GM12865 (cell line): ENCODE results near the gene GPC5.
"Not testable (repeated sequence)": the region's sequence is repeated elsewhere in the genome, so short reads cannot be mapped to it uniquely, and the experiment has no call there.

Experiments
- DNase-seq: peaks from one replicate; pipeline ENCODE4 v3.0.0; 2010; ENCODE audit warnings: low read depth
- H3K4me3 ChIP-seq: 2 replicates; pipeline ENCODE4 v1.5.1; 2011; ENCODE audit warnings: mild to moderate bottlenecking, low read depth, low read length, control low read depth
- CTCF ChIP-seq: IDR thresholded peaks from 2 replicates; pipeline ENCODE4 v1.5.1; 2011; ENCODE audit warnings: low read length, control low read depth, low read depth, inconsistent platforms; ENCODE audit not compliant: insufficient read depth; ENCODE audit errors: missing control alignments

The GPC5 gene

GRCh38 chr13:92694047-92694446, 1295.6 kb downstream of the GPC5 start:
- no peak for TF ChIP-seq CTCF
- H3K4me3 ChIP-seq = no peak overlapping the region
- no peak for DNase-seq

- DNase-seq, H3K4me3 ChIP-seq: not testable (repeated sequence)
Measured at GRCh38 chr13:92695827-92696226, 1297.4 kb downstream of the GPC5 start.

- H3K4me3 ChIP-seq = no peak overlapping the region
- no peak for TF ChIP-seq CTCF
- DNase-seq = no peak
Measured at GRCh38 chr13:92716749-92717148, 1318.3 kb downstream of the GPC5 start.

GRCh38 chr13:92717857-92718256, 1319.4 kb downstream of the GPC5 start:
- TF ChIP-seq CTCF = no peak
- no peak overlapping the region for H3K4me3 ChIP-seq
- no peak for DNase-seq

GRCh38 chr13:92719868-92720267, 1321.4 kb downstream of the GPC5 start:
- no peak for DNase-seq
- H3K4me3 ChIP-seq = no peak overlapping the region
- no peak for TF ChIP-seq CTCF

GRCh38 chr13:92721620-92722019, 1323.2 kb downstream of the GPC5 start:
- TF ChIP-seq CTCF = no peak
- no peak overlapping the region for H3K4me3 ChIP-seq
- DNase-seq = no peak

GRCh38 chr13:92727118-92727517, 1328.7 kb downstream of the GPC5 start:
- H3K4me3 ChIP-seq = no peak overlapping the region
- no peak for DNase-seq
- TF ChIP-seq CTCF = no peak
